Frontal cortex (tissue), 4 donors: Measurements from ENCODE around the gene LCN12. TPM values are rescaled to one million over a fixed set of nuclear protein-coding genes. Genes with fewer than 3 reads are reported as not detected.
"Not testable (repeated sequence)": the region's sequence is repeated elsewhere in the genome, so short reads cannot be mapped to it uniquely, and the experiment has no call there.

ENCODE experiments used
- DNase-seq, 2 donors: peaks; one replicate each; pipeline ENCODE4 v3.0.0; 2012; ENCODE audit warnings: low spot score in 2 of 2
- FAIRE-seq: peaks from 2 replicates; lab custom pipeline; 2012; peaks lifted over from hg19 to GRCh38; lab: Jason Lieb, UNC
- total RNA-seq: library from RNA; depleted of rRNA; stranded (reverse); fragments of >200 nt; gene quantifications from one replicate; pipeline ENCODE4 v1.2.3, GENCODE V29; 2014
- donor health status: control.
- donor health status: control.
- donor health status: control.

Gene LCN12
- total RNA-seq, 1 donor from 2014 or later, result not detected

- DNase-seq (no peak), FAIRE-seq (no peak)
Observed at GRCh38 chr9:136997371-136997770, 45.3 kb downstream of the LCN12 start.

- DNase-seq, result no peak
- no peak for FAIRE-seq
Observed at GRCh38 chr9:136997830-136998234, 45.8 kb downstream of the LCN12 start.

GRCh38 chr9:137000177-137000930 lies 48.3 kb downstream of the LCN12 start:
- no peak for FAIRE-seq
- DNase-seq, result no peak

DNA sequence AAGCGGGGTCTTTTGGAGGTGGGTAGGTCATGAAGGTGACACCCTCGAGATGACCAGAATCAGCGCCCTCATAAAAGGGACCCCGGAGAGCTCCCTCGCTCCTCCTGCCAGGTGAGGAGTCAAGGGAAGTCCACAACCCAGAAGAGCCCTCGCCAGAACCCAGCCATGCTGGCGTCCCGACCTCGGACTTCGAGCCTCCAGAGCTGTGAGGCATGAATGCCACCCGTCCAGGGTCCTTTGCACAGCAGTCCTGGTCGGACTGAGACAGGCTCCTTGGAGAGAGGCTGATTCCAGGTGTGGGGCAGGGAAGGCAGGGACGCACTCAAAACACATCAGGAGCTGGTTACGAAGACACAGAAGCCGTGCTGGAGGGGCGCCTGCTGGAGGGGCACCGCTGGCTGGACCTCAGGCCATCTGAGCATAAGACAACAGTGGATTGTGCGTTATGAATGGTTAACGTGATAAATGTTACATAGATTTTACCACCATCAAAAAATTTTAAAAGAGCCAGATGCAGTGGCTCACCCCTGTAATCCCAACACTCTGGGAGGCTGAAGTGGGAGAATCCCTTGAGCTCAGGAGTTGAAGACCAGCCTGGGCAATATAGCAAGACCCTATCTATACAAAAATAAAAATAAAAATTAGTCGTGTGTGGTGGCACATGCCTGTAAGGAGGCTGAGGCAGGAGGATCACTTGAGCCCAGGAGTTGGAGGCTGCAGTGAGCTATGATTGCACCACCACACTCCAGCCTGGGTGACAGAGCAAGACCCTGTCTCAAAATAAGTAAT lies 50.0 kb downstream of the LCN12 start:
- no peak for FAIRE-seq
- DNase-seq, result no peak

DNA sequence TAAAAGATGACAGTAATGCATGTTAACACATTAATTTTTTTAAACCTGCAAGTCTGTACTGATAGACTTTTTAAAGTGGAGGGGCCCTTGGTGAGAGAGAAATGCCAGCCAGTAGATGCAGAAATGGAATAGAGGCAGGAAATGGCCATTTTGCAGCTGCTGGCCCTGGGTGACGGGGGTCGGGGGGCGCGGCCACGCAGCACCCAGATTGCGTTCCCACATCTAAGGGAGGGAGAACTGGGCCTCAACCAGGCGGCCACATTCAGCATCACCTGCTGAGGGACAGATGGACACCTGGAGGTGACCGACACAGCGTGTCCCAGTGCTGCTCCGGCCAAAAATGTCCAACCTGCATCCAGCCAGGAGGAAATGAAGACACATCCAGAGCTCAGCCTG lies 50.6 kb downstream of the LCN12 start:
- FAIRE-seq (no peak), DNase-seq (no peak)

GRCh38 chr9:137004285-137004684 lies 52.2 kb downstream of the LCN12 start:
- DNase-seq, result not testable (repeated sequence)

More at GRCh38 chr9:137004285-137004684, 52.2 kb downstream of the LCN12 start:
- FAIRE-seq, result not testable (repeated sequence)

Other genes with a start within 250 kb of the LCN12 start
- 26.9 TPM for gene DIPK1B, start 239.7 kb upstream of the LCN12 start, total RNA-seq
- gene LCN10, start 209.3 kb upstream of the LCN12 start, total RNA-seq, result not detected
- gene LCN6, start 203.7 kb upstream of the LCN12 start, total RNA-seq, result not detected
- not detected for gene LCN8, start 194.0 kb upstream of the LCN12 start, total RNA-seq
- not detected for gene LCN15, start 187.8 kb upstream of the LCN12 start, total RNA-seq
- gene TMEM141, start 160.9 kb upstream of the LCN12 start, total RNA-seq, result 17.1 TPM
- 2.0 TPM for gene CCDC183, start 155.9 kb upstream of the LCN12 start, total RNA-seq
- 35.1 TPM for gene RABL6, start 144.3 kb upstream of the LCN12 start, total RNA-seq
- gene AJM1, start 109.8 kb upstream of the LCN12 start, total RNA-seq, result 0.82 TPM
- 143 TPM for gene PHPT1, start 102.9 kb upstream of the LCN12 start, total RNA-seq
- 4.1 TPM for gene MAMDC4, start 99.9 kb upstream of the LCN12 start, total RNA-seq
- gene EDF1, start 86.0 kb upstream of the LCN12 start, total RNA-seq, result 140 TPM
- 7.3 TPM for gene TRAF2, start 65.8 kb upstream of the LCN12 start, total RNA-seq
- gene FBXW5, start 7.5 kb upstream of the LCN12 start, total RNA-seq, result 62.4 TPM
- not detected for gene C8G, start 7.0 kb upstream of the LCN12 start, total RNA-seq
- 61.1 TPM for gene PTGDS, start 25.2 kb downstream of the LCN12 start, total RNA-seq
- gene LCNL1, start 30.7 kb downstream of the LCN12 start, total RNA-seq, result 0.82 TPM
- gene PAXX, start 40.1 kb downstream of the LCN12 start, total RNA-seq, result 13.5 TPM
- gene CLIC3, start 44.3 kb downstream of the LCN12 start, total RNA-seq, result not detected
- 20.8 TPM for gene ABCA2, start 76.0 kb downstream of the LCN12 start, total RNA-seq
- gene FUT7, start 79.8 kb downstream of the LCN12 start, total RNA-seq, result not detected
- 16.3 TPM for gene NPDC1, start 93.9 kb downstream of the LCN12 start, total RNA-seq
- gene ENTPD2, start 101.8 kb downstream of the LCN12 start, total RNA-seq, result 0.82 TPM
- gene SAPCD2, start 118.3 kb downstream of the LCN12 start, total RNA-seq, result 1.2 TPM
- 0.41 TPM for gene UAP1L1, start 125.2 kb downstream of the LCN12 start, total RNA-seq
- 42.0 TPM for gene MAN1B1, start 134.7 kb downstream of the LCN12 start, total RNA-seq
- 38.3 TPM for gene DPP7, start 162.5 kb downstream of the LCN12 start, total RNA-seq
- gene GRIN1, start 186.9 kb downstream of the LCN12 start, total RNA-seq, result 29.8 TPM
- gene LRRC26, start 217.8 kb downstream of the LCN12 start, total RNA-seq, result 0.41 TPM
- not detected for gene TMEM210, start 219.8 kb downstream of the LCN12 start, total RNA-seq
- 22.4 TPM for gene ANAPC2, start 236.3 kb downstream of the LCN12 start, total RNA-seq
- gene SSNA1, start 236.4 kb downstream of the LCN12 start, total RNA-seq, result 24.5 TPM
- gene TPRN, start 248.5 kb downstream of the LCN12 start, total RNA-seq, result 6.1 TPM